ENCODE data around the gene SMIM36. TPM values are rescaled to one million over a fixed set of nuclear protein-coding genes. Genes with fewer than 3 reads are reported as not detected.

Gene SMIM36
- total RNA-seq, 1 donor from 2014 or later = not detected

DNA sequence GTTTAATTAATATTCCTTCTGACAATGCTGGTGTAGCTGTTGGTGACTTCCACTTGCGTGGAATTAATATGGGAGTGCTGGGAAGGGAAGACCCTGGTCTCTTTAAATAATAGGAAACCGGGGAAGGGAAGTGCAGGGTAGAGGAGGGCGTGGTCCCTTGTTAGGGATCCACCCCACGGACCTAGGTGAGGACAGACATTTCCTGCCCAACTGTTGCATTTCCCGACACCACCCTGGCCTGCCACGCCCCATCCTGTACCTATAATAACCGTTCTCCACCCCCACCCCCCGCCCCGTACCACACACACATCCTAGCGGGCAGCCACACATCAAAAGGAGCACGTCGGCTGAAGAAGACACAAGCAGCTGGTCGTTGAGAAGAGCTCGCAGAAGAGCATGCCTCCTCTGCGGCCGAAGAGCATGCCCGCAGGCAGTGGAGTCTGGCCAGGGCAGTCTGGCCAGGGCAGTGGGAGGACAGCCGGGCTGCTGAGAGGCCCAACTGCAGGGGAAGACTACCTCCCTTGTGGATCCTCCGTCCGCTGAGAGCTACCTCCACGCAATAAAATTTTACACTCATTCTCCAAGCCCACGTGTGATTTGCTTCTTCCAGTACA, 52.9 kb downstream of the SMIM36 start:
- Mint-ChIP-seq H3K4me3 (no peak overlapping the region), H3K36me3 (no peaks in the 10 kb centered on the region), H3K4me1 (ENCODE audit: unreplicated experiment) (peaks cover 27% of the 10 kb centered on the region), H3K9me3 (peaks cover 4% of the 10 kb centered on the region), H3K27ac (no peak overlapping the region), H3K27me3 (no peaks in the 10 kb centered on the region)
- DNase-seq (ENCODE audit: extremely low spot score, unreplicated experiment) = no peak
- TF ChIP-seq, protein P1, sequence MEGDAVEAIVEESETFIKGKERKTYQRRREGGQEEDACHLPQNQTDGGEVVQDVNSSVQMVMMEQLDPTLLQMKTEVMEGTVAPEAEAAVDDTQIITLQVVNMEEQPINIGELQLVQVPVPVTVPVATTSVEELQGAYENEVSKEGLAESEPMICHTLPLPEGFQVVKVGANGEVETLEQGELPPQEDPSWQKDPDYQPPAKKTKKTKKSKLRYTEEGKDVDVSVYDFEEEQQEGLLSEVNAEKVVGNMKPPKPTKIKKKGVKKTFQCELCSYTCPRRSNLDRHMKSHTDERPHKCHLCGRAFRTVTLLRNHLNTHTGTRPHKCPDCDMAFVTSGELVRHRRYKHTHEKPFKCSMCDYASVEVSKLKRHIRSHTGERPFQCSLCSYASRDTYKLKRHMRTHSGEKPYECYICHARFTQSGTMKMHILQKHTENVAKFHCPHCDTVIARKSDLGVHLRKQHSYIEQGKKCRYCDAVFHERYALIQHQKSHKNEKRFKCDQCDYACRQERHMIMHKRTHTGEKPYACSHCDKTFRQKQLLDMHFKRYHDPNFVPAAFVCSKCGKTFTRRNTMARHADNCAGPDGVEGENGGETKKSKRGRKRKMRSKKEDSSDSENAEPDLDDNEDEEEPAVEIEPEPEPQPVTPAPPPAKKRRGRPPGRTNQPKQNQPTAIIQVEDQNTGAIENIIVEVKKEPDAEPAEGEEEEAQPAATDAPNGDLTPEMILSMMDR (conservative IDR thresholded peaks at IDR 0.05) = no peak

DNA sequence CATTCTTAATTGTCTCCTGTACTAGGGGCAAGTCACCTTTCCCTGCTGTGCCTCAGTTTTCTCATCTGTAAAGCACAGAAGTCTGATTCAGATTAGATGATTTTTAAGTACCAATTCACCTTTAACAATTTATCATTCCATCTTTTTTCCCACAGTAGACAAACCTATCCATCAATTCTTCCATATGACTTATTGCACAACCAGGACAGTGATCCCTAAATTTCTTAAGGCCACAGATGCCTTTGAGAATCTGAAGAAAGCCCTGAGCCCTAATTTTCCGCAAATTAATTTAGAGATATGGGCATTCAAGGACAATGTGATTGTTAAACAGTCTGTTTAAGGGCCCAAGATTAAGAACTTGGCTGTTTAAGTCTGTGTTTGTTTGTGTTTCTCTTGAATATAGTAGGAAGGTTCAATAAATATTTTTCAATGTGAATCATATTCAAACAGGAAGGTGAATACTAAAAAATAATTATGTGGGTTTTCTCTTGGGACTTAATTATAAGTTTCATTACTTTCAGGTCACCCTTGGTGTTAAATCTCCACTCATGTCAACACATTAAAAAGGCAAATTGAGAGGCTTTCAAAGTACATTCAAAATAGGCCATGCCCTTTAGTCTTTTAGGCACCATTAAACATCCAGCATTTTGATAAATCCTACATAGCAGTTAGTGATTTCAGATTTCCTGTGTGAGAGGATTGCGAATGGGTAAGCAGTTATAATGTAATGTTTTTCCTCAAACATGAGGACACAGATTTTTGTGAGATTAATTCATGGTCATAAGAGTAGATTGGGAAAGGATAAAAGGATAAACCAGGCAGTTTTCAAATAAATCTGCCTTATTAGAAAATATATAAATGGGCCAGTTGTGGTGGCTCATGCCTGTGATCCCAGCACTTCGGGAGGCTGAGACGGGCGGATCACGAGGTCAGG, 54.7 kb downstream of the SMIM36 start:
- Mint-ChIP-seq H3K4me3 (peak overlapping the region; percentile 24), H3K9me3 (peaks cover 4% of the 10 kb centered on the region), H3K27me3 (no peaks in the 10 kb centered on the region), H3K36me3 (no peaks in the 10 kb centered on the region), H3K27ac (no peak overlapping the region), H3K4me1 (ENCODE audit: unreplicated experiment) (peaks cover 38% of the 10 kb centered on the region)
- TF ChIP-seq, protein P1 (conservative IDR thresholded peaks at IDR 0.05) = no peak
- no peak for DNase-seq (ENCODE audit: extremely low spot score, unreplicated experiment)

DNA sequence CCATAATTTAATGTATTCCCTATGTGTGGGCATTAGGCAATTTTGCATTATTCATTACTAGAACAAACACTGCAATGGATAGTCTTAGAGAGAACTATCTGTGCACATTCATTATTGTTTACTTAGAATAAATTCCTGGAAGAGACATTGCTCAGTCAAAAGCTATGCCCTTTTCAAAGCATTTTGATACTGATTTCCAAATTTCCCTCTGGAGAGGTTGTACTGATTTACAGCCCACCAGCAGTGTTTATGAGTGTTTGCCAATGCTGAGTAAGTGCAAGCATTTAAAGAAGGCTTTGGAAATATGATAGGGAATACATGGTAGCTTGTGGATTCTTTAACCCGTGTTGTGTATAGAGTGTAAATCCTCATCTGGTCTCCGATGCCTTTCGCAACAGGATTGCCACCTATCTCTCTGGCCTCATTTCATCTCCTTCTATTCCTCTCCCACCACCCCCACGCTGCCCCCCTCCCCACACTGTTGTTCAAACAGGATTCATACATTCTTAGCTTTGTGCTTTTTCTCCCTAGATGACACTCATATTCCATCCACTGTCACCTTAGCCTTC, 56.3 kb downstream of the SMIM36 start:
- H3K4me3 Mint-ChIP-seq = no peak overlapping the region
- H3K27ac Mint-ChIP-seq = peak overlapping the region; percentile 39
- H3K36me3 Mint-ChIP-seq = no peaks in the 10 kb centered on the region
- no peak for DNase-seq (ENCODE audit: extremely low spot score, unreplicated experiment)
- H3K27me3 Mint-ChIP-seq = no peaks in the 10 kb centered on the region
- TF ChIP-seq, protein P1 (conservative IDR thresholded peaks at IDR 0.05) = no peak
- peaks cover 50% of the 10 kb centered on the region for H3K4me1 Mint-ChIP-seq (ENCODE audit: unreplicated experiment)
- H3K9me3 Mint-ChIP-seq = peaks cover 8% of the 10 kb centered on the region

DNA sequence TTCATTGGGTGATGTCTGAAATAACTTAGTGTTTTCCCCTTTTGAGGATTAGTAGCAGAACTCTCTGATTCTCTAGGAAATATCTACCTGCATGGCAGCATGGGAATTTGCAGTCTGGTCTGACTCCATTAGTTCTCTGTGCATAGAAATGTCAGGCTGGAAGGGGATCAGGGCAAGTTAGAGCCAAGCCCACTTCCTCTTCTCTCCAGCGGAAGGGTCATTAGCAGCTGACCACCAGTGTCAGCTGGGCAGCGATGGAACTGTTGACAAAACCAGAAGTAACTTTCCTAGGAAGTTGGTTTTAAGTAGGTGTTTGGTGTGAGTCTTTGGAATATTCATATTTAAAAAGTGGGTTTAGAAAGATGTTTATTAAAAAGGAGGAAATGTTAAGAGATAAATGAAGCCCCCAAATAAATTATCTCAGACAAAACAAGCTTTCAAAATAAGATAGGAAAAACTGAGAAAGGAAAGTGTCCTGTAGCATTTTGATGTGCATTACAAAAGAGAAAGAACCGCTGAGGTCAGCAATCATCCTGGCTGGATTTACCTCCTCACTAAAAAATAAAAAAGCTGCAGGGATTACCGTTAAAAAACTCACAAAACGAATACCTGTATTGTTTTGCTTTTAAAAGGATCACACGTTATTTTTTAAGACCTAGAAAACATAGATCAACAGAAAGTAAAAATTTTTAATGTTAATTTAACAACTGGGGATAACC, 57.3 kb downstream of the SMIM36 start:
- no peak for DNase-seq (ENCODE audit: extremely low spot score, unreplicated experiment)
- no peaks in the 10 kb centered on the region for H3K36me3 Mint-ChIP-seq
- no peak overlapping the region for H3K4me3 Mint-ChIP-seq
- H3K27ac Mint-ChIP-seq = no peak overlapping the region
- H3K27me3 Mint-ChIP-seq = no peaks in the 10 kb centered on the region
- TF ChIP-seq, protein P1 (conservative IDR thresholded peaks at IDR 0.05) = no peak
- H3K9me3 Mint-ChIP-seq = peaks cover 8% of the 10 kb centered on the region
- peaks cover 58% of the 10 kb centered on the region for H3K4me1 Mint-ChIP-seq (ENCODE audit: unreplicated experiment)

DNA sequence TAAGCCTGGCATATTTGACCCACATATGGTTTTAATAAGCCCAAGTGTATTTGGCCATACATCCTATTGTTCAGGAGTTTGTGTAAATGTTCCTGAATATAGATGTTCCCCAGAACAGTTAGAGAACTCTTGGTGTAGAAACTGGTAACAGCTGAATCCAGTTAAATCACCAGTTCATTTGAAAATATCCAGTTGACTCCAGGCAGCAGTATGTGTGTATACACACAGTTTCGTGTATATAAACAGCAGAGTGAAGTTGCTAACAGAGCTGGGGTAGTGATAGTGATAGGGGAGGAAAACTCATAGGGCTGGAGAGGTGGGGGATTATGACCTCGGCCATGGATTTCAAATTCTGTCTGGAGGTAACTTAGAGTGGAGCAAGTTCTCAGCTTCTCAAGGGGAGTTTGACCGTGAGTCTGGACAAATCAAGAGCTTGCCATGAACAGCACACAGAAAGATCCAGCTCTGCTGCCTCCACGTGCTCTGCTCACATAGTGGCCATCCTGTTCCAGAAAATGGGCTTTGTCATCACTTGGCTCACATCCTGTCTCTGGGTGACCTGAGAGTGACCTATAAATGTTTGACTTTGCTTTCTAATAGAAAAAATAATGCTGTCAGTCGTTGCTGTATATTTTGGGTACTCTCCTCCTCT, 59.0 kb downstream of the SMIM36 start:
- DNase-seq (ENCODE audit: extremely low spot score, unreplicated experiment) = no peak
- Mint-ChIP-seq H3K4me3 (no peak overlapping the region), H3K36me3 (no peaks in the 10 kb centered on the region), H3K9me3 (peaks cover 4% of the 10 kb centered on the region), H3K27me3 (no peaks in the 10 kb centered on the region), H3K4me1 (ENCODE audit: unreplicated experiment) (peaks cover 61% of the 10 kb centered on the region), H3K27ac (peak overlapping the region; percentile 68)
- TF ChIP-seq, protein P1 (conservative IDR thresholded peaks at IDR 0.05) = no peak
